ENCODE measurements around the gene ZNF770.
"Not testable (repeated sequence)": the region's sequence is repeated elsewhere in the genome, so short reads cannot be mapped to it uniquely, and the experiment has no call there.

ZNF770 gene

DNA sequence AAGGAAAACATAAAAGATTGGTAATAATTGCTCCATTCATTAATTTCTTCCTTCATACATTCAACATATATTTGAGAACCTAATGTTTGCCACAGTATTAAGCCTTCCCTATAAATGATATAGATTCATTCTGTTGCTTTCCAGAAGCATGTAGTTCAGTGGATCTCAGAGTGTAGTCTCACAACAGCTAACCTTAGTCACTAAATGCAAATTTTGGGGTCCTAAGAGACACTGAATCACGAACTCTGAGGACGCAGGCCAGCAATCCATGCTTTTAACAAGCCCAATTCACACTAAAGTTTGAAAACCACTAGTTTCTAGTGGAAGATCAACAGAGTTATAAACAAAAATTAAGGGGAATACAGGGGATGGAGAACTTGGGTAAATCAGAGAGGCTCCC lies 11.3 kb downstream of the ZNF770 start:
- H3K27ac ChIP-seq = no peak overlapping the region
- DNase-seq (ENCODE audit: low read depth, low spot score) = no peak

DNA sequence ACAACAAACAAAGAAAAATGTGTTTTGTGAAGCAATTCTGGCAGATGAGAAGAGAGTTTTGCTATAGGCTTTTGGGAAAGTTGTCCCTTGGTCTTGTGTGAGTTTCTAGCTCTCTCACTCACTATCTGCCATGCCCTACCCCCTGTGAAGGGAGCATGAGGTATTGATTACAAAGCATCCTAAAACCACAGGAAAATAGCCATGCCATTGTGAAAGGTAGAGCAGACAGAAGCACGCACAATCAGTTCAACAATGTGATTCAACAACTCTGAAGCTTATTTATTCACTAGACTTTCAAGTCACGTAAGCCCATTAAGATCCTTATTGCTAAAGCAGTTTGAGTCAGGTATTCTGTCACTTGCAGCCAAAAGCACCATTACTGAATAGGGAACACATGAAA lies 12.0 kb downstream of the ZNF770 start:
- no peak overlapping the region for H3K27ac ChIP-seq
- DNase-seq (ENCODE audit: low read depth, low spot score) = no peak

DNA sequence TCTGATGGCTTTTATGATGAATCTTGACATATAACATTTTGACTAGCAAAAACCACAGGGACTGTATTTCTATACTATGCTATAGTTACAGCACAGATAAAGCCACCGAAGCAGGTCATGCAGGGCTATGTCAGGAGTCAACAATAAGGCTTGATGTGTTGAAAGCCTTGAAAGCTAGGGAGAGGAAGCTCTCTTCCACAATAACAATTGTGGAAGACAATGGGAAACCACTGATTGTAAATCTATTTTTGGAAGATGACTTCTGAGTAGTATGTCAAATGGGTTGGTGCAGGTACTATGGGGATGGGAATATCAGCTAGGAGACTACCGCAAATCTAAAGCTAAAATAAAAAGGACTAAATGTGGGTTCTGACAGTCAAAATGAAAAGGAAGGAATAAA lies 14.6 kb downstream of the ZNF770 start:
- no peak overlapping the region for H3K27ac ChIP-seq
- no peak for DNase-seq (ENCODE audit: low read depth, low spot score)

DNA sequence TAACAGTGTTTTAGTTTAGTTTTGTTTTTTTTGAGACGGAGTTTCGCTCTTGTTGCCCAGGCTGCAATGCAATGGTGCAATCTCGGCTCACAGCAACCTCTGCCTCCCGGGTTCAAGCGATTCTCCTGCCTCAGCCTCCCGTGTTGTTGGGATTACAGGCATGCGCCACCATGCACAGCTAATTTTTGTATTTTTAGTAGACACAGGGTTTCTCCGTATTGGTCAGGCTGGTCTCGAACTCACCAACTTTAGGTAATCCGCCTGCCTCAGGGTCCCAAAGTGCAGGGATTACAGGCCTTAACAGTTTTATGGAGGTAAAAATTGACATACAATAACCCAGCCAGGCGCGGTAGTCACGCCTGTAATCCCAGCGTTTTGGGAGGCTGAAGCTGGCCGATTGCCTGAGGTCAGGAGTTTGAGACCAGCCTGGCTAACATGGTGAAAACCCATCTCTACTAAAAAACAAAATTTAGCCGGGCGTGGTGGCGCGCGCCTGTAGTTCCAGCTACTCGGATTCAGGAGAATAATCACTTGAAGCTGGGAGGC lies 17.9 kb downstream of the ZNF770 start:
- not testable (repeated sequence) for H3K27ac ChIP-seq; DNase-seq (ENCODE audit: low read depth, low spot score)

DNA sequence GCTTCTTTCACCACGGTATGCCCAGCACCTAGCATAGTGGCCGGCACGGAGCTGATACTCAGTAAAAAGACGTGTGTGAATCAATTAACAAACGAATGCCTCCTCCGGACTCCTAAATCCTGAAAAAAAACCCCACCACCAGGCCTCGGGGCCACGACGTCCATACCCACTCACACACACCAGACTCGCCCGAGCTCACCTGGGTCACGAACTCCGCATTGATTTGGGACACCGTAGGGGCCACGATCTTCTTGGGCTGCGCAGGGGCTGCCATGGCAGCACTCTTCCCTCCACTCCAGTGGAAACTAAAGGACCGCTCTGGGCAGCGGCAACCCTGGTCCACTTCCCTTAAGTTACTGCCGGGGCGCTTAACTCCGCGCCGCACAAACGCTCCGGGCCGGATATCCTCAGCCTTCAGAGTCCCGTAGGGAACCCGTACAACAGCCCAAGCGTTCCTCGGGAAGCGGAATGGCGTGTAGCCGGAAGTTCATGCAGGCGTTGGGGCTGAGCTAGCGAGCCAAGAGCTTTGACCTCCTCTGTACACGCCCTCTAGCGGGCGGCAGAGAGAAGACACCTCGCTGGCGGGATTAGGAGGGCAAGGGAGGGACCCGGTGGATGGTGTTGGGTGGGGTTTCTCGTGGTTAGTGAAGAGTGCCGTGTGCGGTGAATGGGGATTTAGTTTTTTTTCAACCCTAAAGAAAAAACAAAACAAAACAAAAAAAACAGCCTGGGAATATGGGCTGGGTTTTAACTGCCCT lies 18.6 kb downstream of the ZNF770 start, which contains the start of gene AQR:
Gene AQR (minus strand): TSS at position 403 of the 758 bp plus-strand sequence. CDS start 129 bp downstream, at position 274.
- H3K27ac ChIP-seq = peak within 1 kb of the TSS; percentile 65
- peak; percentile 90 for DNase-seq (ENCODE audit: low read depth, low spot score)

DNA sequence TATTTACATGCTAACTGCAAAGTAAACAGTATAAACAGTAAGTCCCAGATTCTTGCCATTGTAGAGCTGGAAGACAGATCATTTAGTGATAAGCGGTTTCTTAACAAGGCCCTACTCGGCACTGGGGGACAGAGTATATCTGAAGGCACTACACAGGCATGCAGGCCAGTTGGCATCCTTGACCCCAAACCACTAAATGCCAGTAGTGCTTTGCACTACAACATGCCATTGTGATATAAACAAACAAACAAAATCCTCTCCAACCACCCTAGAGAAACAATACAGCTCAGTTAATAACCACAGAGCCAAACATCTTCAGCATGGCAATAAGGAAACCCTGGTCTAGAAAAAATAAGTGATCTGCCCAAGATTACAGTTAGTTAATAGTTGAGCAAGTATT lies 23.8 kb downstream of the ZNF770 start:
- no peak for DNase-seq (ENCODE audit: low read depth, low spot score)
- no peak overlapping the region for H3K27ac ChIP-seq

DNA sequence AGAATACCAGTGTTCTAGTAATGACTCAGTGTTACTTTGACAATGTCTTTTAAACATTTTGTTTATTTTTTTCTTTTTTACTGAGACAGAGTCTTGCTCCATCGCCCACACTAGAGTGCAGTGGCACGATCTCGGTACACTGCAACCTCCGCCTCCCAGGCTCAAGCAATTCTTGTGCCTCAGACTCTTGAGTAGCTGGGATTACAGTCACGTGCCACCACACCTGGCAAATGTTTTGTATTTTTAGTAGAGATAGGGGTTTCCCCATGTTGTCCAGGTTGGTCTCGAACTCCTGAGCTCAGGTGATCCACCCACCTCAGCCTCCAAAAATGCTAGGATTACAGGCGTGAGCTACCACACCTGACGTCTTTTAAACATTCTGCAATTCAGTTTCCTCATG lies 34.2 kb downstream of the ZNF770 start:
- no peak for DNase-seq (ENCODE audit: low read depth, low spot score)
- no peak overlapping the region for H3K27ac ChIP-seq

DNA sequence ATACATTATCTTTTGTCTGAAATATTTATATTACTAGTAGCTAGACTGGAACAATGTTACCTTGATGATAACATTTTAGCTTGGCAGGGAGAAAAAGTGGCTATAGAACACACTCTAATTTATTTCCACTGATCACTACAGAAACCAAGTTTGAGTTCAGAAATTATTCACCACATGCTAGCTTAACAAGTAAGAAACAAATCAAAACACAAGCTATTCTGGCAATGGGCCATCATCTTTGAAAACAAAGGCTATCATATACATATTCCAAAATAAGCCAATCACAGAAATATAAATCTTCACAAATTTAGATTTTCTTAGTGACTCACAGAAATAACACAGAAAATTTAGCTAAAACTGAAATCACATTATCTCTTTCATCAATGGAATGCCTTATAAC lies 35.6 kb downstream of the ZNF770 start:
- no peak for DNase-seq (ENCODE audit: low read depth, low spot score)
- no peak overlapping the region for H3K27ac ChIP-seq

DNA sequence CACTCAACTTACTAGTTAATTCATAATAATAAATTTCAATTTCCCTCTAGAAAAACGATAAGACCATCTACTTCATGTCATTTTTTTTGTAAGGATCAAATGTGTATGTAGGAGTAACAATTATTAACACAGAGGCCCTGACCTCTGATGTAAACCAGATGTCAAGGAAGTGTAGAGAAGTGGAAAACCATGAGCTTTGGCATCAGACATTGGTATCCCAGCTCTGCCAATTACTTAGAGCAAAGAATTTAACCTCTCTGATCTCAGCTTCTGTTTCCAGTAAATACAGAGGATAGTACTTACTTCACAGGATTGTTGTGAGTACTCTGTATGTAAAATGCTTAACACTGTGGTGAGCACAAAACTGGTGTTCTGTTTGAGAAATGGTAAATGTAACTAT lies 36.1 kb downstream of the ZNF770 start:
- DNase-seq (ENCODE audit: low read depth, low spot score) = no peak
- H3K27ac ChIP-seq = no peak overlapping the region

DNA sequence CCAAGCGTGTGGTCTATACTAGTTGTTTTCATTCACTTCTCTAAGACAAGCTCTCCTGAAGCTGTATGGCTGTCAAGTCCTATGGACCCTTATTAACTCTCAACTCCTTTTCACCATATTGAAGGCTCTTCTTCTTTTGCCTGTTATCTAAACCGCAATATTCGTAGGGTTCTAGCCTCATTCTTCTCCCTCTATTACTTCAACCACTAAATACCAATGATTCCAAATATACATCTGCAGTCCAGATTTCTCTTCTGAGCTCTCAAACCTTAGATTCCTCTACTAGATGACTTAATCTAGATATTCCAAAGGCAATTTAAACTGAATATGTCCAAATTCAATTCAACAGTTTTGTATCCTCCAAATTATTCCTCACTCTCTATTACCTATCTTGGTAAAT lies 43.2 kb downstream of the ZNF770 start:
- no peak for DNase-seq (ENCODE audit: low read depth, low spot score)
- H3K27ac ChIP-seq = no peak overlapping the region

DNA sequence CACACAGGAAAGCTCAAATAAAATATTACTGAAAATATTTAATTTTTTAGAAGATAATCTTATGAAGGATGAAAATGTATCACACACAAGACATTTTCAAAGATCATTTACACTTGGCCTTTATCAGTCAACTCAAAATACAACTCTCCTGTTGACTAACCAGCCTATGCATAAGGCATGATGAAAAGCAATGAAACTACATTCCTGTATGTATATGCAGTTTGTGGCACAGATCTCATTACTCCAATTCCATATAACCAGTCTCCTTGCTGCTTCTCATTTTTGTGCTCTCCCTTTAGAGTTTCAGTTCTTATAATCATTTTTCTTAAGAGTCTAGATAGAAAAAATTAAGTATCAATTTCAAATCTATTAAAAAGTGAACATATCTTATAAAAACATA lies 44.4 kb downstream of the ZNF770 start:
- no peak overlapping the region for H3K27ac ChIP-seq
- DNase-seq (ENCODE audit: low read depth, low spot score) = no peak

DNA sequence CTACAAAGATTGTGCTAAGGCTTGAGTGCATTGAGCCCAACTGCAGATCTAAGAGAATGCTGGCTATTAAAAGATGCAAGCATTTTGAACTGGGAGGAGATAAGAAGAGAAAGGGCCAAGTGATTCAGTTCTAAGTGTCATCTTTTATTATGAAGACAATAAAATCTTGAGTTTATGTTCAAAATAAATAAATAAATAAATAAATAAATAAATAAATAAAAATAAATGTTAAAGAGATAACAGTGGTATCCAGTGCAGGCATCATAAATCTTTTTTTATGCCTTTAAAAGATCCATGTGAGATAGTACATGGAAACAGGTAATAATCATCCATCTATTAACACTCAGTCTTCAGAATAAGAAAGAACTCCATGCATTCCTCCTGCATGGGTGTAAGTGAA lies 44.8 kb downstream of the ZNF770 start:
- DNase-seq (ENCODE audit: low read depth, low spot score); H3K27ac ChIP-seq: not testable (repeated sequence)

DNA sequence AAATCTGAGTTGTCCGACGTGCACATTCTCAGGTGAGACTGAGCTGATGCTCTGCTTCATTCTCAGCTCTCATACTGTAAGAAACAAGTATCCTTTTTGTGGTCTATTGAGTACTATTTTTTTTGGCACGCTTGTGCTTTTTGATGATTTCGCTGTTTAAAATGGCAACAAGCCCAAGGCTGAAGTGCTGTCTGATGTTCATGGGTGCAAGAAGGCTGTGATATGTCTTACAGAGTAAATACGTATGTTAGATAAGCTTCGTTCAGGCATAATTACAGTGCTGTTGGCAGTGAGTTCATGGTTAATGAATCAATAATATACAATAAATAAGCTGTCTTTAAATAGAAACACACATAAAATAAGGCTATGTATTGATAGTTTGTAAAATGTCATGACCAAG lies 45.7 kb downstream of the ZNF770 start:
- no peak for DNase-seq (ENCODE audit: low read depth, low spot score)
- no peak overlapping the region for H3K27ac ChIP-seq

DNA sequence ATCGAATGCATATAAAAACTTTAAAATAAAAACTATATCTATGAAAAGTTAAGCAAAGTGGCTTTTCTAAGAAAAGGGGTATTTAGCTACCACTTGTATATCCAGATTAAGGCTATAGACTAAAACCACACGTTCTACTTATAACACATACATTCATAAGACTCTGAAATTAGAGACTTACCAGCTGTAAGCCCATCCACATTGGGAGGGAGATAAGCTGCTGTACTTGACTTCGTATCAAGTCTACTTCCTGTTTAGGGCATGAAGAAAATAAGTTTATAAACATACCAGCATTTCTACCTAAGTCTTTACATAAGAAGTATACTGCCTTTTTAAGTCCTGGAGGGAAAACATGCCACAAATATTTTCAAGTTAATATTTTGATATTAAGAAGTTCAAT lies 46.3 kb downstream of the ZNF770 start:
- DNase-seq (ENCODE audit: low read depth, low spot score) = no peak

DNA sequence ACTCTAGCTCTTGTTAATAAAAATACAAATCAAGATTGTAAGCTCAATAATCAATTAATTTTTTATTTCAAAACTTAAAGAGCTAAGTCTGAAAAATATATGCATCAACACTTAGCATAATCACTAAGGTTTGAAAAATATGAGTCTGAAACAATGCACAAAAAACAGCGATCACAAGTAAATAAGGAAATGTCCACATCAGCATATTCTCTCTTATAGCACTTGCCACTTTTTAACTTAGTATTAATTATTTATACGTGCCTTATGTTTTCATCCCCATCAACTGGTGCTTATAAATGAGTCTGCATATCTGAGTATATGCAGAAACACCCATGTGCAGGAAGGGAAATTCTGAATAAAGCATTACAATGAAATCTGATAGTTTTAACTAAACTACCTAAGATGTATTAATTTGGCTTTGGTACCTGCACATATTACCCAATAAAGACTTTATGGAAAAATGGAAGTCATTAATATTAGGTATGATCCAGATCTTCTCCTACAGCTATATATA lies 46.8 kb downstream of the ZNF770 start:
- DNase-seq (ENCODE audit: low read depth, low spot score) = no peak
- H3K27ac ChIP-seq = no peak overlapping the region

More for the DNA sequence above, 46.3 kb downstream of the ZNF770 start:
- no peak overlapping the region for H3K27ac ChIP-seq

DNA sequence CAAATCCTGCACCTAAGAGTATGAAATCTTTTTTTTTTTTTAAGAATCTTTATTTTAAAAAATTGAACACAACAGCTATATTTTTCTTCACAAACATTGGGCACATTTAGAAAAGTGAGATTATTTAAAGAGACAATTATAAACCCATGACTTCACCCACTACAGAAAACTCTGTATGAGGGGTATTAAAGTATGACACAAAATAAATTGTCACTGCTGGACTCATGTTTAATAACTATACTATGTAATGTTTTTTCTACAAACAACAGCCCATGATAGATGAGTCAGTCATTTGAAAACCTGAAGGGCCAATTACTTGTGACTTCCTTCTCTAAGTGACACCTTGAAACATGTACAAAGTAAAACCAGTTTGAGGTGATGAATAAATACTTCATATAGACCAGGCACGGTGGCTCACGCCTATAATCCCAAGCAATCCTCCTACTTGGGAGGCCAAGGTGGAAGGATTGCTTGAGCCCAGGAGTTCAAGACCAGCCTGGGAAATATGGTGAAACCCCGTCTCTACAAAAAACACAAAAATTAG lies 54.6 kb downstream of the ZNF770 start:
- peak; percentile 8 for DNase-seq (ENCODE audit: low read depth, low spot score)
- no peak overlapping the region for H3K27ac ChIP-seq

DNA sequence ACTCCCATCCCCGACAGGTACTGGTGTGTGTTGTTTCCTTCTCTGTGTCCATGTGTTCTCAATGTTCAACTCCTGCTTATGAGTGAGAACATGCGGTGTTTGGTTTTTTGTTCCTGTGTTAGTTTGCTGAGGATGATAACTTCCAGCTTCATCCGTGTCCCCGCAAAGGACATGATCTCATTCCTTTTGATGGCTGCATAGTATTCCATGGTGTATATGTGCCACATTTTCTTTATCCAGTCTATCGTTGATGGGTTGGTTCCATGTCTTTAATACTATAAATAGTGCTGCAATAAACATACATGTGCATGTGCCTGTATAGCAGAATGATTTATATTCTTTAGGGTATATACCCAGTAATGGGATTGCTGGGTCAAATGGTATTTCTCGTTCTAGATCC lies 59.7 kb downstream of the ZNF770 start:
- not testable (repeated sequence) for DNase-seq (ENCODE audit: low read depth, low spot score); H3K27ac ChIP-seq

Measured in epithelial cell of prostate (primary cell).